Measurements from ENCODE around the gene ZNF823.

GRCh38 chr19:11680689-11681302 is 58.0 kb downstream of the ZNF823 start:
- TF ChIP-seq TP53 (CRISPR knock-in tag; conservative IDR thresholded peaks at IDR 0.05) (no peak), MYC (CRISPR knock-in tag; IDR thresholded peaks at IDR 0.05; ENCODE audit: borderline replicate concordance) (no peak), ZFP37 (CRISPR knock-in tag; IDR thresholded peaks at IDR 0.05; ENCODE audit: borderline replicate concordance) (no peak), ZNF747 (CRISPR knock-in tag; IDR thresholded peaks at IDR 0.05; ENCODE audit: borderline replicate concordance) (no peak), CTCF (CRISPR knock-in tag; IDR thresholded peaks at IDR 0.05) (no peak), POLR2A (IDR thresholded peaks at IDR 0.05; ENCODE audit: insufficient read depth in 1 of 2, low read depth in 2 of 2, low read length in 2 of 2) (no peak), EP300 (IDR thresholded peaks at IDR 0.05; ENCODE audit: low read depth in 2 of 2, low read length in 2 of 2) (no peak), EP300 (CRISPR knock-in tag; IDR thresholded peaks at IDR 0.05; ENCODE audit: borderline replicate concordance) (no peak), ZNF691 (CRISPR knock-in tag; IDR thresholded peaks at IDR 0.05; ENCODE audit: borderline replicate concordance, low read depth) (no peak), ZNF609 (CRISPR knock-in tag; IDR thresholded peaks at IDR 0.05; ENCODE audit: borderline replicate concordance) (no peak)
